ENCODE results near the gene RPL18A.

- no peak for TF ChIP-seq CTCF (IDR thresholded peaks at IDR 0.05)
- TF ChIP-seq POLR2A (IDR thresholded peaks at IDR 0.05), result no peak
These were observed 30.0 kb downstream of the RPL18A start for GRCh38 chr19:17889609-17890214.
